H1 (cell line): ENCODE results near the gene ENSA. TPM values are rescaled to one million over a fixed set of nuclear protein-coding genes. Genes with fewer than 3 reads are reported as not detected.

Source experiments
- CTCF ChIA-PET: fragments of 300-600 bp; sonication (Branson Sonifier 250); formaldehyde crosslinking; loops from one replicate; lab custom pipeline; 2021; ENCODE audit not compliant: partially characterized antibody; lab: Charles Lee
- POLR2A ChIA-PET: fragments of 300-600 bp; sonication (Branson Sonifier 250); formaldehyde crosslinking; loops from one replicate; lab custom pipeline; 2021; ENCODE audit warnings: inconsistent platforms; ENCODE audit not compliant: partially characterized antibody; lab: Charles Lee
- DNase-seq, 2 experiments: peaks; one replicate each; pipeline versions ENCODE4 v3.0.0 to v3.0.0-alpha.2; 2010 to 2022; ENCODE audit warnings: low spot score in 2 of 2, low read depth in 1 of 2, mixed read lengths in 1 of 2
- FAIRE-seq: peaks from 2 replicates; lab custom pipeline; 2011; peaks lifted over from hg19 to GRCh38; lab: Jason Lieb, UNC
- H2AFZ ChIP-seq: 2 replicates; pipeline ENCODE4 v1.8.1; 2012; ENCODE audit warnings: low read length, inconsistent platforms
- H2AK5ac ChIP-seq: 2 replicates; pipeline ENCODE4 v1.6.1; 2013; ENCODE audit warnings: low read depth, low read length
- H2BK120ac ChIP-seq: replicated peaks from 2 replicates; pipeline ENCODE3; 2013; ENCODE audit warnings: low read depth, low read length, inconsistent platforms
- H2BK12ac ChIP-seq: 2 replicates; pipeline ENCODE4 v1.6.1; 2013; ENCODE audit warnings: low read depth, low read length
- H2BK15ac ChIP-seq: 2 replicates; pipeline ENCODE4 v1.6.1; 2013; ENCODE audit warnings: low read length
- H2BK20ac ChIP-seq: 2 replicates; pipeline ENCODE4 v1.6.1; 2013; ENCODE audit warnings: low read length
- H2BK5ac ChIP-seq: 2 replicates; pipeline ENCODE4 v1.6.1; 2013; ENCODE audit warnings: low read depth, low read length
- H3K14ac ChIP-seq: 2 replicates; pipeline ENCODE4 v1.6.1; 2013; ENCODE audit warnings: inconsistent platforms; ENCODE audit not compliant: insufficient read length
- H3K18ac ChIP-seq: 2 replicates; pipeline ENCODE4 v1.6.1; 2013; ENCODE audit warnings: low read length; ENCODE audit errors: extremely low read depth
- H3K23ac ChIP-seq: 2 replicates; pipeline ENCODE4 v1.6.1; 2013; ENCODE audit warnings: inconsistent platforms; ENCODE audit not compliant: insufficient read length
- H3K23me2 ChIP-seq: 2 replicates; pipeline ENCODE4 v1.6.1; 2013; ENCODE audit warnings: low read depth, low read length
- H3K27ac ChIP-seq: 2 replicates; pipeline ENCODE4 v1.6.1; 2011; ENCODE audit warnings: low read depth, low read length, inconsistent platforms
- H3K27me3 ChIP-seq, 4 experiments: replicated peaks in 1 of 4; 1 replicate in 1 of 4; 2 replicates in 3 of 4; pipeline versions ENCODE4 v1.6.1 to v1.8.1; 2011 to 2013; ENCODE audit warnings: low read length in 3 of 4, mild to moderate bottlenecking in 3 of 4, inconsistent platforms in 2 of 4, mixed read lengths in 2 of 4, moderate library complexity in 1 of 4; ENCODE audit not compliant: control insufficient read depth in 3 of 4, insufficient read depth in 3 of 4; ENCODE audit errors: extremely low read depth in 1 of 4
- H3K36me3 ChIP-seq, 4 experiments: 2 replicates each; pipeline versions ENCODE4 v1.6.1 to v1.8.1; 2011 to 2013; ENCODE audit warnings: mild to moderate bottlenecking in 4 of 4, low read length in 3 of 4, moderate library complexity in 2 of 4, control low read depth in 1 of 4, inconsistent platforms in 1 of 4; ENCODE audit not compliant: insufficient read depth in 4 of 4, control insufficient read depth in 2 of 4
- H3K4ac ChIP-seq: replicated peaks from 2 replicates; pipeline ENCODE3; 2013; ENCODE audit warnings: low read length, low read depth, mixed read lengths, inconsistent platforms; ENCODE audit not compliant: insufficient read length
- H3K4me1 ChIP-seq, 4 experiments: replicated peaks in 1 of 4; 1 replicate in 1 of 4; 2 replicates in 3 of 4; pipeline versions ENCODE4 v1.6.1 to v1.8.1; 2011 to 2013; ENCODE audit warnings: low read length in 3 of 4, inconsistent platforms in 2 of 4, mixed read lengths in 1 of 4; ENCODE audit not compliant: insufficient read depth in 4 of 4, control insufficient read depth in 3 of 4
- H3K4me2 ChIP-seq, 2 experiments: 2 replicates each; pipeline versions ENCODE4 v1.6.1 to v1.8.1; 2011 to 2013; ENCODE audit warnings: low read depth in 2 of 2, low read length in 2 of 2, control low read depth in 1 of 2, inconsistent platforms in 1 of 2, mild to moderate bottlenecking in 1 of 2; ENCODE audit not compliant: insufficient read depth in 1 of 2
- H3K4me3 ChIP-seq, 4 experiments: fragments of 200-600, 300-600 bp in 1 of 4; sonication (generic), shearing (Covaris generic), sonication (Bioruptor Twin) in 1 of 4; 2 replicates each; pipeline versions ENCODE4 v1.5.1 to v1.8.1; 2011 to 2016; ENCODE audit warnings: low read length in 4 of 4, low read depth in 3 of 4, control low read depth in 2 of 4, inconsistent platforms in 2 of 4, mild to moderate bottlenecking in 2 of 4, mixed read lengths in 1 of 4, moderate library complexity in 1 of 4; ENCODE audit not compliant: insufficient read depth in 2 of 4; ENCODE audit errors: extremely low read depth in 1 of 4
- H3K56ac ChIP-seq: replicated peaks from 2 replicates; pipeline ENCODE3; 2013; ENCODE audit warnings: low read depth, mild to moderate bottlenecking, mixed read lengths, low read length, inconsistent platforms; ENCODE audit not compliant: insufficient read length
- H3K79me1 ChIP-seq: 2 replicates; pipeline ENCODE4 v1.6.1; 2013; ENCODE audit warnings: low read depth, low read length, control low read depth
- H3K79me2 ChIP-seq, 2 experiments: 2 replicates each; pipeline versions ENCODE4 v1.6.1 to v1.8.1; 2012 to 2013; ENCODE audit warnings: low read length in 2 of 2, mild to moderate bottlenecking in 2 of 2, inconsistent platforms in 1 of 2; ENCODE audit not compliant: insufficient read depth in 2 of 2, control insufficient read depth in 1 of 2
- H3K9ac ChIP-seq, 4 experiments: replicated peaks in 1 of 4; 1 replicate in 1 of 4; 2 replicates in 3 of 4; pipeline versions ENCODE4 v1.6.1 to v1.8.1; 2011 to 2013; ENCODE audit warnings: low read depth in 3 of 4, low read length in 3 of 4, control low read depth in 2 of 4, mild to moderate bottlenecking in 2 of 4, moderate library complexity in 2 of 4, inconsistent platforms in 1 of 4; ENCODE audit errors: extremely low read depth in 1 of 4
- H3K9me3 ChIP-seq, 2 experiments: 2 replicates each; pipeline versions ENCODE4 v1.6.1 to v1.8.1; 2012 to 2013; ENCODE audit warnings: mild to moderate bottlenecking in 2 of 2, moderate library complexity in 2 of 2, control low read depth in 1 of 2, inconsistent platforms in 1 of 2, low read depth in 1 of 2, low read length in 1 of 2, mixed read lengths in 1 of 2; ENCODE audit not compliant: insufficient read depth in 2 of 2
- H4K20me1 ChIP-seq, 2 experiments: replicated peaks in 1 of 2; 2 replicates each; pipeline versions ENCODE3 to v1.8.1; 2011 to 2013; ENCODE audit warnings: inconsistent platforms in 2 of 2, low read length in 2 of 2, mild to moderate bottlenecking in 1 of 2; ENCODE audit not compliant: insufficient read depth in 2 of 2, control insufficient read depth in 1 of 2
- H4K5ac ChIP-seq: 2 replicates; pipeline ENCODE4 v1.6.1; 2013; ENCODE audit warnings: low read length, low read depth, mixed read lengths, inconsistent platforms; ENCODE audit not compliant: insufficient read length
- H4K8ac ChIP-seq: 2 replicates; pipeline ENCODE4 v1.8.0; 2013; ENCODE audit warnings: mild to moderate bottlenecking, moderate library complexity, low read length, inconsistent platforms; ENCODE audit not compliant: insufficient read depth; ENCODE audit errors: extremely low read depth
- H4K91ac ChIP-seq: replicated peaks from 2 replicates; pipeline ENCODE3; 2013; ENCODE audit warnings: low read length, mixed read lengths, inconsistent platforms; ENCODE audit not compliant: insufficient read length
- RXRA ChIP-seq: IDR thresholded peaks from 2 replicates; pipeline ENCODE4 v1.6.1; 2011; ENCODE audit warnings: low read depth, mild to moderate bottlenecking, low read length, moderate library complexity; ENCODE audit not compliant: insufficient read depth
- SIX5 ChIP-seq: IDR thresholded peaks from 2 replicates; pipeline ENCODE4 v1.6.1; 2011; ENCODE audit warnings: mild to moderate bottlenecking, low read depth, low read length
- WGBS, 2 experiments: shearing (Covaris generic) in 1 of 2; methylation state at CpG; one replicate each; pipeline versions ENCODE4 v1.1.6 to v1.1.7; 2013 to 2015; ENCODE audit warnings: low lambda C conversion rate in 2 of 2, mixed read lengths in 2 of 2, inconsistent platforms in 1 of 2, low coverage in 1 of 2, missing lambda C conversion rate in 1 of 2; ENCODE audit not compliant: insufficient replicate concordance in 2 of 2, insufficient coverage in 1 of 2, insufficient read length in 1 of 2; ENCODE audit errors: extremely low coverage in 1 of 2, missing lambda C conversion rate in 1 of 2; 5-methylcytosine and 5-hydroxymethylcytosine counted together
- polyA plus RNA-seq, 7 experiments: library from polyadenylated mRNA; depleted of rRNA in 3 of 7; stranded (reverse) in 5 of 7; unstranded in 2 of 7; fragments of >200 nt in 5 of 7; fragments of 200-250 nt in 2 of 7; gene quantifications; 1 replicate in 5 of 7; 2 replicates in 1 of 7; 4 replicates in 1 of 7; pipeline versions ENCODE4 v1.2.1 to v1.2.3, GENCODE V29; 2011 to 2013; ENCODE audit warnings: missing spikeins in 2 of 7, mixed read lengths in 2 of 7
- total RNA-seq: library from RNA; stranded (reverse); fragmentation: NEBNext Ultra II Directional; extraction: Animal tissue kit (Norgen Biotek cat#: 25700); gene quantifications from 2 replicates; pipeline ENCODE4 v1.2.1, GENCODE V29; 2021

Gene ENSA
- total and polyA plus RNA-seq, 2 of the 8 experiments (the other 6 are each of a cell fraction or from before 2014, with no cell fraction given), result 48.2 to 229 TPM

GRCh38 chr1:150620919-150621318 is 8.5 kb downstream of the ENSA start:
- no peak overlapping the region for H3K23ac ChIP-seq
- no peaks in the 10 kb centered on the region; the same call in 1 of the 2 replicates for H3K79me1 ChIP-seq
- H3K36me3 ChIP-seq, result peaks cover 29 to 73% (median 59%) of the 10 kb centered on the region in 4 experiments
- H3K4me1 ChIP-seq, result peaks cover 0 to 7% (median 2%) of the 10 kb centered on the region in 4 experiments; a peak in 1 of 7 replicates
- ChIA-PET CTCF (interaction anchor here (0.6 to 17.6 kb wide), 11 partner anchors 13 to 248 kb away, joined by 3 to 210 read pairs (median 3); no protein-coding TSS in a partner anchor), POLR2A (interaction anchor here (1.0 to 43.5 kb wide), 7 partner anchors 9 to 64 kb away, joined by 3 to 1380 read pairs (median 5); partner anchors contain the start of genes ADAMTSL4, ENSA and MCL1)
- H3K4me3 ChIP-seq, result no peak overlapping the region
- no peak overlapping the region for H2BK12ac ChIP-seq
- H2BK15ac ChIP-seq, result no peak overlapping the region
- WGBS, 2 experiments, result 96% methylated on average over 2 of the region's 2 CpGs; no CpG with 5 or more reads in 1 of the 2 experiments
- H3K14ac ChIP-seq, result no peak overlapping the region
- no peaks in the 10 kb centered on the region for H3K9me3 ChIP-seq
- H3K18ac ChIP-seq, result no peak overlapping the region
- H3K4ac ChIP-seq, result no peak overlapping the region
- H3K4me2 ChIP-seq, result no peak overlapping the region
- no peak overlapping the region for H2BK20ac ChIP-seq
- no peak overlapping the region for H2AFZ ChIP-seq
- peaks cover 0 to 5% of the 10 kb centered on the region in 2 experiments; a peak in 1 of 4 replicates for H3K79me2 ChIP-seq
- no peak overlapping the region for H3K27ac ChIP-seq
- TF ChIP-seq SIX5 (no peak), RXRA (no peak)
- H2AK5ac ChIP-seq, result no peak overlapping the region
- no peak overlapping the region for H2BK120ac ChIP-seq
- no peak for FAIRE-seq
- H4K5ac ChIP-seq, result no peak overlapping the region
- H3K23me2 ChIP-seq, result no peaks in the 10 kb centered on the region
- no peak overlapping the region for H4K91ac ChIP-seq
- H3K56ac ChIP-seq, result no peak overlapping the region
- H2BK5ac ChIP-seq, result no peak overlapping the region
- no peak overlapping the region for H4K8ac ChIP-seq
- DNase-seq, result no peak
- H3K27me3 ChIP-seq, result no peaks in the 10 kb centered on the region
- no peaks in the 10 kb centered on the region for H4K20me1 ChIP-seq
- H3K9ac ChIP-seq, result no peak overlapping the region
